Upper lobe of right lung (tissue), 1 donor: ENCODE results near the gene PEX1. TPM values are rescaled to one million over a fixed set of nuclear protein-coding genes. Genes with fewer than 3 reads are reported as not detected.

ENCODE experiments used
- ATAC-seq: fragments of 200-7000 bp; cut with Tn5 transposase; one replicate; pipeline ENCODE4 v1.9.1; 2020; ENCODE audit warnings: mild to moderate bottlenecking, moderate library complexity
- DNase-seq: peaks from one replicate; pipeline ENCODE4 v3.0.0-alpha.2; 2020
- H3K27ac ChIP-seq: fragments of 200-600 bp; one replicate; pipeline ENCODE4 v1.8.0; 2022
- H3K27me3 ChIP-seq: fragments of 200-600 bp; one replicate; pipeline ENCODE4 v1.8.0; 2022; ENCODE audit warnings: mild to moderate bottlenecking
- H3K36me3 ChIP-seq: fragments of 200-600 bp; one replicate; pipeline ENCODE4 v1.8.0; 2022
- H3K4me1 ChIP-seq: fragments of 200-600 bp; one replicate; pipeline ENCODE4 v1.8.0; 2022
- H3K4me3 ChIP-seq: fragments of 200-600 bp; one replicate; pipeline ENCODE4 v1.8.0; 2022; ENCODE audit warnings: mild to moderate bottlenecking
- H3K9me3 ChIP-seq: fragments of 200-600 bp; one replicate; pipeline ENCODE4 v1.8.0; 2022
- intact Hi-C: fragments of 100-400 bp; cut with DNase I; formaldehyde crosslinking; loops from one replicate; pipeline ENCODE4 v1.11.0; 2022
- total RNA-seq: library from RNA; stranded (reverse); fragmentation: NEBNext Ultra II Directional; extraction: Animal tissue kit (Norgen Biotek cat#: 25700); gene quantifications from one replicate; pipeline ENCODE4 v1.2.1, GENCODE V29; 2021
- TF ChIP-seq, protein P1 (sequence below): fragments of 200-600 bp; IDR thresholded peaks from one replicate; pipeline ENCODE4 v1.8.0; 2022; ENCODE audit warnings: antibody characterized with exemption
- donor health status: DM: no; HTN: yes; CAD: no; lungs with severe emphysema.

PEX1 gene
- total RNA-seq, 1 donor from 2014 or later = 14.2 TPM

DNA sequence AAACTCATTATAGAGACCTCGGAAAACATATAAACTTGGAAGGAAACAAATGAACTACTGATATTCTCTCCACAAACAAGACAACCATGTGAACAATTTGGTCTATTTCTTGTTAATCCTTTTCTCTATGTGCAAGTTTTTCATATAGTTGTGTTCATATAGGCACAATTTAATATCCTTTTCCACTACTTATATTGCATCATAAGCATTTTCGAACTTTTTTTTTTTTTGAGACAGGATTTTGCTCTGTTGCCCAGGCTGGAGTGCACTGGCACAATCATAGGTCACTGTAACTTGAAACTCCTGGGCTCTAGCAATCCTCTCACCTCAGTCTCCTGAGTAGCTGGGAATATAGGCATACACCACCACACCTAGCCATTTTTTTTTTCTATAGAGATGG, 5.2 kb downstream of the PEX1 start:
- intact Hi-C loops = no loop called here
- ATAC-seq (no peak), DNase-seq (no peak)
- Histone ChIP-seq H3K4me3 (no peak overlapping the region), H3K27me3 (no peaks in the 10 kb centered on the region), H3K27ac (no peak overlapping the region), H3K9me3 (no peaks in the 10 kb centered on the region), H3K4me1 (peaks cover 18% of the 10 kb centered on the region), H3K36me3 (peaks cover 13% of the 10 kb centered on the region)
- TF ChIP-seq, protein P1, sequence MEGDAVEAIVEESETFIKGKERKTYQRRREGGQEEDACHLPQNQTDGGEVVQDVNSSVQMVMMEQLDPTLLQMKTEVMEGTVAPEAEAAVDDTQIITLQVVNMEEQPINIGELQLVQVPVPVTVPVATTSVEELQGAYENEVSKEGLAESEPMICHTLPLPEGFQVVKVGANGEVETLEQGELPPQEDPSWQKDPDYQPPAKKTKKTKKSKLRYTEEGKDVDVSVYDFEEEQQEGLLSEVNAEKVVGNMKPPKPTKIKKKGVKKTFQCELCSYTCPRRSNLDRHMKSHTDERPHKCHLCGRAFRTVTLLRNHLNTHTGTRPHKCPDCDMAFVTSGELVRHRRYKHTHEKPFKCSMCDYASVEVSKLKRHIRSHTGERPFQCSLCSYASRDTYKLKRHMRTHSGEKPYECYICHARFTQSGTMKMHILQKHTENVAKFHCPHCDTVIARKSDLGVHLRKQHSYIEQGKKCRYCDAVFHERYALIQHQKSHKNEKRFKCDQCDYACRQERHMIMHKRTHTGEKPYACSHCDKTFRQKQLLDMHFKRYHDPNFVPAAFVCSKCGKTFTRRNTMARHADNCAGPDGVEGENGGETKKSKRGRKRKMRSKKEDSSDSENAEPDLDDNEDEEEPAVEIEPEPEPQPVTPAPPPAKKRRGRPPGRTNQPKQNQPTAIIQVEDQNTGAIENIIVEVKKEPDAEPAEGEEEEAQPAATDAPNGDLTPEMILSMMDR = no peak

DNA sequence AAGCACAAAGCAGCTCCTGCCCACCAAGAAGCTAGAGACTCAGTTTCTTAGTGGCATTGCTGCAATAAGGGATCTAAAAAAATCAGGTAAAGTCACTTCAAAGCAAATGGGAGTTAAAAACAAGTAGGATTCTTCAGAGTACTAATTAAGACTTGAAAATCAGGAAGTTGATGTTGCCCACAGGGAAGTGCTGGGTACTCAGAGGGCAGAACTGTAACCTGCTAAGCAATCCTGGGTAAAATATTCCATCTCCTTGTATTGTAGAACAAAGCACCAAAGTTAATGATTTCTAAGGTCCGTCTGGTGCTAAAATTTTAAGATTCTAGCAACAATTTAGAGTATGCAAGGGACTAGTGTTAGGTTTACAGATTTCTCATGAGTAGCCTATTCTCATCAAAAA, 8.3 kb downstream of the PEX1 start:
- H3K4me3 ChIP-seq = no peak overlapping the region
- TF ChIP-seq, protein P1 = no peak
- ATAC-seq (no peak), DNase-seq (no peak)
- no peaks in the 10 kb centered on the region for H3K4me1 ChIP-seq
- no peaks in the 10 kb centered on the region for H3K9me3 ChIP-seq
- H3K27me3 ChIP-seq = no peaks in the 10 kb centered on the region
- intact Hi-C loops = no loop called here
- H3K36me3 ChIP-seq = peaks cover 42% of the 10 kb centered on the region
- H3K27ac ChIP-seq = no peak overlapping the region

DNA sequence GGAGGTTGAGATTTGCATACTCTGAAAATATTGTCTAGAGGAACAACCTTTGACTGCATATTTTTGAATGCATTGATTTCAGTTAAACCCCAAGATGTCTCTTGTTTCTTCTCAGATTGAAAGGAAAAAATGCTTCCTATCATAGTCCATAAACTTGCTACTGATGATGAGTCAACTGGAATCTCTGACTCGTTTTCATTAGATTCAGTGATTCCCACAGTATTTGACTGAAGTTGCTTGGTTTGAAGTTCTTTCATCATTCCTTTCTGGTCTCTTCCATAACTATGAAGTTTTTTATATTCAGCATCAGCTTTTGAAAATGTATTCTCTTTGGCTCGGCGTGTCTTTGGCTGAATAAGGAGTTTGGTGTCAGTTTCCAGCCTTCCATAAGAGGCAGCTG, 10.7 kb downstream of the PEX1 start:
- ATAC-seq (no peak), DNase-seq (no peak)
- no peak overlapping the region for H3K4me3 ChIP-seq
- no peaks in the 10 kb centered on the region for H3K4me1 ChIP-seq
- H3K27ac ChIP-seq = no peak overlapping the region
- no peaks in the 10 kb centered on the region for H3K9me3 ChIP-seq
- TF ChIP-seq, protein P1 = no peak
- intact Hi-C loops = no loop called here
- H3K27me3 ChIP-seq = no peaks in the 10 kb centered on the region
- H3K36me3 ChIP-seq = peaks cover 54% of the 10 kb centered on the region

DNA sequence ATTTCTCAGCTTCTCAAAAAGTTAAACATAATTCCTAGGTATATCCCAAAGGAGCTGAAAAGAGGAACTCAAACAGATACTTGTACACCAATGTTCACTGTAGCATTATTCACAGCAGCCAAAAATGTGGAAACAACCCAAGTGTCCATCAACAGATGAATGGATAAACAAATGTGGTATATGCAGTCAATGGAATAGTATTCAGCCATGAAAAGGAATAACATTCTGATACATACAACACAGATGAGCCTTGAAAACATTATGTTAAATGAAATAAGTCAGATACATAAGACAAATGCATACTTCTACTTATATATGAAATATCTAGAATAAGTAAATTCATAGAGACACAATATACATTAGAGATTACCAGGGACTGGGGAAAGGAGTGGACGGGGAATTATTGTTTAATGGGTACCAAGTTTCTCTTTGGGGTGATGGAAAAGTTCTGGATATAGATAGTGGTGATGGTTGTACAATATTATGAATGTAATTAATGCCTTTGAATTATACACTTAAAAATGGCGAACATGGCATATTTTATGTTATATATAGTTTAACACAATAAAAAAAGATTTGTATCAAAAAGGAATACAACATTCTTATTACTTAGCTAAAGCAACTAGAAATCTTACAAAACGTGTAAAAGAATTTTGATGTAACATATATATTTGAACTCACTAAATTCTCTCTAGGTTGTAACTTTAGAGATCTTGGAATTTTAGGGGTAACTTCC, 15.0 kb downstream of the PEX1 start:
- no peaks in the 10 kb centered on the region for H3K9me3 ChIP-seq
- H3K27me3 ChIP-seq = no peaks in the 10 kb centered on the region
- H3K4me3 ChIP-seq = no peak overlapping the region
- intact Hi-C loops = no loop called here
- no peak for DNase-seq
- TF ChIP-seq, protein P1 = no peak
- no peaks in the 10 kb centered on the region for H3K4me1 ChIP-seq
- peaks cover 77% of the 10 kb centered on the region for H3K36me3 ChIP-seq
- no peak for ATAC-seq
- H3K27ac ChIP-seq = no peak overlapping the region

DNA sequence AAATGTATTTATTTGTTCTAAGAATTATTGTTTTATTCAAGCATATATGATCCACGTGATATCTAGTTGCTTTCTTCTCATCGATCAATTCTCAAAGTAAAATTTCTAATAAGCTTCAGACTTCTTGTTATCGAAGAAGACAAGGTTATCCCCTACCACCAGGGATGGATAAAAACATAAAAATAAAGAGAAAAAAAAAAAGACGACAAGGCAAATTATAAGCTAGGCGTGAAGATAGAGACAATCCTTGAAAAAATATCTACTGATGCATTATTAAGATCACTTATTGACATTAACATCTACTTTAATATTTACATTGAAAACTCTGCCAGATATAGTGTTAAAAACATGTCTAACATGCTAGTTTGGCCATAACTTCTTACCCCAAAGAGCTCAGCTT, 19.4 kb downstream of the PEX1 start:
- no peak for DNase-seq
- Histone ChIP-seq H3K36me3 (peaks cover 72% of the 10 kb centered on the region), H3K4me1 (no peaks in the 10 kb centered on the region), H3K9me3 (no peaks in the 10 kb centered on the region), H3K4me3 (no peak overlapping the region), H3K27ac (no peak overlapping the region), H3K27me3 (no peaks in the 10 kb centered on the region)
- TF ChIP-seq, protein P1 = no peak
- intact Hi-C loops = no loop called here
- no peak for ATAC-seq

DNA sequence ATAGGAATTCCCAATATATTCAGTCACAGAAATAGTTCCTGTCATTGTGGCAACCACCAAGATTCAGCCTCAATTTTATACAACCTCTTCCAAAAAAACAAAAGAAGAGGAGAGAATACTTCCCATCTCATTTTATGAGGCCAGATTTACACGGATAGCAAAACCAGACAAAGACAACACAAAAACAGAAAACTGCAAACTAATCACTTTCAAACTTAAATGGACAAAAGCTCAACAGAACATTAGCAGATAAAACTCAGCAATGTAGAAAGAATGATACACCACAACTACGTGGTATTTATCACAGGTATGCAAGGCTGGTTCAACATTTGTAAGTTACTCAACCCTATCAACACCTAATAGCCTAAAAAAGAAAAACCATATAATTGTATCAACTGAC, 22.0 kb downstream of the PEX1 start:
- H3K36me3 ChIP-seq = peaks cover 81% of the 10 kb centered on the region
- no peak for ATAC-seq
- H3K4me1 ChIP-seq = no peaks in the 10 kb centered on the region
- TF ChIP-seq, protein P1 = no peak
- no peak for DNase-seq
- no peak overlapping the region for H3K4me3 ChIP-seq
- H3K27ac ChIP-seq = no peak overlapping the region
- intact Hi-C loops = no loop called here
- H3K27me3 ChIP-seq = no peaks in the 10 kb centered on the region
- no peaks in the 10 kb centered on the region for H3K9me3 ChIP-seq
